Measurements from ENCODE around the gene NFIB.

The NFIB gene

DNA sequence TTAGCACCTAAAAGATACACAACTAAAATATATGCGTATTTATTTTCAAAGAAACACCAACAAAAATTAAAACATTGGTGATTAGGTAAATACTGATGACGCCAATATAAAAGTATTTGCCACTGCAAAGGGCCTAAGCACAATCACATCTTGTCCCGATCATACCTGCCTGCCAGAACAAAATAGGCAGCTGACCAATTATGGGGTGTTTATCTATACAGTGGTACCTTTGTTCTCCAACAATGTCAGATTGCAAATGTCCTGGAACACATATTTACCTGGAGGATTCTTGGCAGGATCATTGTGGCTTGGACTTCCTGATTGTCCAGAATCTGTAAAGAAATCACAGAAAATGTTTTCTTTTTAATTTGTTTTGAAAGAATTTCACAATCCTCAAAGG is 134.5 kb downstream of the NFIB start:
- peak; percentile 93 for DNase-seq

DNA sequence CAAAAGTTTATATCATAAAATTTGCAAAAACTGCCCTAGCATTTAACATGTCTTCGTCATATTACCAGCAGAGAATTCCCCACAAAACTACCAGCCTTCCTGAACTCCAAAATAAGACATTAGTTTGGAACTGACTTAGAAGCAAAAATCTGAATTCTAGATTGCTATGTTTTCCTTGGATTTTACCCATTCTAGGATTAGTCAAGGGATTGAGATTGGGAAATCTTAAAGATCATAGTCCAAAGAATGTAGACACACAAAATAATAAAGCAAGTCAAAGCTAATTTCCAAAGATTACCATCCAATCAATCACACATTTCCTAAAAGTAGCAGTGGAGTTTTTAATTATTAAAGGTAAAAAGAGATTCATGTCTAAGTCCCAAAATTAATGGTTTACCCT is 138.2 kb downstream of the NFIB start:
- DNase-seq: no peak

DNA sequence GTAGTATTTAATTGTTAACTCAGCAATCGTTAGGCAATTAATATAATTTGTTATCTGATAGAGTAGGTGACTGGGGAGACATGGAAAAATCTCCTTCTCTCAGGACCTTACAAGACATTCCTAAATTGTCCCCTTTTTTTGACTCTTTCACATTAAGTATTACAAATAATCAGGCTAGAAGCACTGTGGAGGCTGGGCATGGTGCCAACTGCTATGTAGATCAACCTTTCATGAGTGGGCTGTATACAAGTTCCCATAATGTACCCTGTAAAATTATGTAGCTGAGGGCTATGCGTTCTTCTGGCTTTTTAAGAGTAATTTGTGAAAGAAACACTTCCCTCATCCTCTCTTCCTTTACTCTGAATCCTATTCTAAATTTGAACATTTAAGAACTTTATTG is 140.2 kb downstream of the NFIB start:
- peak; percentile 27 for DNase-seq

DNA sequence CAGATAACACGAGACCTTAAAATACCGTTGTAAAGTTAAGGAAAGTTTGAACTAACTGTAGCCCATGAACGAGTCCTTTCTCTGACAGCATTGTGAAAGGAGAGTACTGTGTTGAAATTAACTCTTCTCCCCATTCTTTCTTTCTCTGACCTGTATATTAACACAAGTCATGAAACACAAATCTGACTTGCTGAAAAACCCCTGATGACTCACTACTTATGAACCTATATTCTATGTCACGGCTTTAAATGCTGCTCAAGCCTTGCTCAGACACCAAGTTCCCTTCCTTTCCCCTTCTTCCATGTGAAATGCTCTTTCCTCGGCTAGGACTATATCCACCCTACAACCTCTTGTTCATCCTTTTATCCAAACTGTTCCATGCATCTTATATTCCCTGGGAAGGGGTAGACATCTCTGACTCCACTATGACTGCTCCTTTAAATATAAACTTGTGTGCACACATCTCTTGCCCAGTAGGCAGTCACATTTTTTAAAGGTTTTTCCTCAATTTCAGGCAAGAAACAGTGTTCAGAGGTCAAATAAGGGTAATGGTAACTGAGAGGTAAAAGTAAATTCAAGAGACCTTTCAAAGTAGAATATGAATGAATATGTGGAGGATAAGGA is 142.9 kb downstream of the NFIB start:
- DNase-seq: no peak

DNA sequence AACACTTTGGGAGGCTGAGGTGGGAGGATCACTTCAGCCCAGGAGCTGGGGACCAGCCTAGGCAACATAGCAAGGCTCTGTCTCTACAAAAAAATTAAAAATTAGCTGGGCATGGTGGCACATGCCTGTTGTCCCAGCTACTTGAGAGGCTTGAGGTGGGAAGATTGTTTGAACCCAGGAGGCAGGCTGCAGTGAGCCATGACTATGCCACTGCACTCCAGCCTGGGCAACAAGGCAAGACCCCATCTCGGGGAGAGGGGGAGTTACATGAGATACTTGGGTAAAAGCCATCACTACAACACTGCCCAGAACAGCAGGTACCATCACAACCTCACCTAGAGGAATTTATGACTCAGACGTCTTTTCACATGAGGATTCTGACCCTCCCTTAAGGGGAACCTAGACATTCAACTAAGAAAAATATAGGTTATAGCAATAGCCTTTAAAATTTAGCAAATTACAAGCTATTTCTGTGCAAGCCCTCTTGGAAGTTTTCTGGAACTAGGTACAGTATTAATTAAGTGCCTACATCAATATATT is 143.5 kb downstream of the NFIB start:
- no peak for DNase-seq

DNA sequence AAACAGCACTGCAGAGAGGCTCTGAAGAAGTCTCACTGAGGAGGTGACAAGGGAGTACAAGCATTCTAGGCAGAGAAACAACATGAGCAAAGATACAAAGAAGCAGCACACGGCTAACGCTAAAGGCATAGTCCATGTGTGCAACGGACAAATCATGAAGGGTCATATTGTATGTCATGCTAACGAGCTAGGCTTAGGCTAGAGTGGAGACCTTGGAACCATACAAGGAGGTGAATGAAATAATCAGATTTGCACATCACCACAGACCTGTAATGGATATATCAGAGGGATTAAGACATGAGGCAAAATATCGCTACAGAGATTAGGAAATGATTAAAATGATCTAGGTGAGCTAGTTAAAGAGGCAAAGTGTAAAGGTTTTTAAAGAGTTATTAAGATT is 145.6 kb downstream of the NFIB start:
- DNase-seq: no peak

- no peak for DNase-seq
Observed at GRCh38 chr9:14165376-14166035, 148.4 kb downstream of the NFIB start.

GRCh38 chr9:14164908-14165307 is 149.0 kb downstream of the NFIB start:
- DNase-seq: no peak

DNA sequence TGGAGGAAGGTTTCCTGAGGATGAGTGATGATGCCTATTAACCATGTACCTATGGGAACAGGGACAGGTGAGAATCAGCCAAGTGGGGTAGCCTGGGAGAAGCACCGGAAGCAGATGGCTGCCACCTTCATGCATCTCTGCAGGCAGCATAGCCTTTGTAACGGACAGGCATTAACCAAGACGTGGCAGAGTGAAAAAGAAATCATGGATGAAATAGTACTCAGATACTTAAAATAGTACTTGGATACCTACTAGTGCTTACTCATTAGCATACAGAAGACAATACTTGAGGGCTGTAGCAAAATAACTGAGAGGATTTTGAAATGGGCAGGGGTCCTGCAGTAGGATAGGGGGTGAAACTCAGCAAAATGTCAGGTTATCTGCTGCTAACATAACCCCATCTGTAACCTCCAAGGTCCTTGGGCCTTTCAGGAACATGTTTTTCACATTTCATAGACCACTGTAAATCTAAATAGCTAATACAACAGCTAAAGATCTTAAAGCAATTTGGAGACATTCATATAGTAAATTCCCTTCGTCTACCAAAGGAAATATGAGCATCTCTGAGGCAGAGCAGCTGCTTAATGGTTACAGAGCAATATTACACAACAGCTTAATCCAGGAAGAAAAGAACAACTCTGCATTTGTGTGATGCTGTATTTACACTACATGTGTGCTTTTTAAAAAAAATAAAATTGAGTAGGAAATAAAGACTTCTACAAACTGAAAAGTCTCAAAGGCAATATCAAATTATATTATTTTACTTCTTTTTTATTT is 154.3 kb downstream of the NFIB start:
- DNase-seq: peak; percentile 72

GRCh38 chr9:14158916-14159315 is 155.0 kb downstream of the NFIB start:
- DNase-seq: no peak

DNA sequence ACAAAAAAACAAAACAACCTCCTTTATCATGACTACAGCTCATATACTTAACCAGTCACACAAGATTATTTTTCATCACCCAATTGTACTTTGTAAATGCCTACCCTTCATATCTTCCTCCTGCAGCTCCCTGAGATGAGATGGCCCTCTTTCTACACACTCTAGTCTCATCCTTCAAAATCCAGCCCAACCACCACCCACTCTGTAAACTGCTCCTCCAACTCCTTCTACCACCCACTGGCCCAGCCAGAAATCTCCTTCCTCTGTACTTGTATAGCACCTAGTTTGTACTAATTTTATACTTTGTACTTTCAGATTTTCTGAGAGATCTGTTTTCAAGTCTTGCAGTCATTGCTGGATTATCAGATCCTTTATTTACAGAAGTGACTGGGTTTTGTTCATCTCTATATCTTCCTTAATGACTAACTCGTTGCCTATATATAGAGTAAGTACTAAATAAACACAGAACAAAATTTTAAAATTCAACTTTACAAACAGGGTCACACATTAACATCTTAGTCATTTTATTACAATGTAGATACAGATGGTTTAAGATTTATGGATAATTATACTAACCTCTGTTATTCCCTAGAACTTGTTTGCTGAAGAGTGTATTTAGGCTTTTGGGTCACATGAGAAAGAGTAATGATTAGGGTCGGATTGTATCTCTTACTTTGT is 155.7 kb downstream of the NFIB start:
- no peak for DNase-seq

DNA sequence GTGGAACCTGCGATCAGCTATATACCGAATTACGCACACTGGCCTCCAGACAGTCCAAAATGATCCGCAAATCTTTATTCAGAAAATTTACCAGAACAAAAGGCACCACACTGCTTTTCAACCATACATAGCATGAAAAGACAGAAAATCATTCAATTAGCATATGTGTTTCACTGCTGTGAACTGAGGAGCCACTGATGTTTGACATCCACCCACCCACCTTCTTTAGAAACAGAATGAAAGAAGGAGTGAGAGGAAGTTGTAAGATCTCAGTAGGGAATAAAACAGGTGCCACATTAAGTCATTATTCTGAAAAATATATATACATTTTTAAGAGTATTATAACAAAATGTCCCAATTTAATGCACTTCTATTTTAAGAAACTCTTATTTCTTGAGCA is 156.8 kb downstream of the NFIB start:
- DNase-seq: no peak

DNA sequence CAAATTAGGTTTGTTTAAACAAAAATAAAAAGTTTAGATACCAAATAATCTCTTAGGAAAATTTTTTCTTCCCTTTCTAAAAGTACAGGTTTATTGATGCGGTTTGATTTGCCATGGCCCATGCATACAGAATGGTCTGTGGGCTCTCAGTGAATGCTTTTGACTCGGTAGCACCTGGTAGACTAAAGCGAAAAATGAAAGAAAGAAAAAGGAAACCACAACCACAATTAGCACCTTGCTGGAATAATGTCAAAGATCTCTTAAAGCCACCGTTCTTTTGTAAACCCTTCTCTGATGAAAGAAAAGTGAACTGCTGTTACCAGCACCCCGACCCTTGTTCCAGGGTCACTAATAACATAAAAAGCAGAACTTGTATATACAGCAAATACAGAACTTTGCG is 157.9 kb downstream of the NFIB start:
- DNase-seq: no peak

- DNase-seq: no peak
Observed at GRCh38 chr9:14155237-14155636, 158.7 kb downstream of the NFIB start.

DNA sequence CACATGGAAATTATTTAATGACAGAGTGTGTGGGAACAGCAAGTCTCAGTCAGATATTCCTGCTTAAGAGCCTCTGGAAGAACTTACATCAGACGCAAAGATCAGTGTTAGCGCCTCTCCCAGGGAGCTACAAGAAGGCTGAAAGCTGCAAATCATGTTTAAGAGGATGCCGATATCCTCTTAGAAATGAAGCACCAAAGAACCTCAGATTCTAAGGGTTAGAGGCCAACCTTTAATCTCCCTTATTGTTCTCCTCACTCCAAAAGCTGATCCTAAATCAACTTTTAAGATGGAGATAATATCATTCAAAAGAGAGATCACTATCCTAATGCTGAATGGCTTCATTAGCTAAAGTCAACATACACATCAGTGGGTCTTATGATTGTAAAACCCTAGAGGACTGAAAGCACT is 160.6 kb downstream of the NFIB start:
- DNase-seq: peak; percentile 51

DNA sequence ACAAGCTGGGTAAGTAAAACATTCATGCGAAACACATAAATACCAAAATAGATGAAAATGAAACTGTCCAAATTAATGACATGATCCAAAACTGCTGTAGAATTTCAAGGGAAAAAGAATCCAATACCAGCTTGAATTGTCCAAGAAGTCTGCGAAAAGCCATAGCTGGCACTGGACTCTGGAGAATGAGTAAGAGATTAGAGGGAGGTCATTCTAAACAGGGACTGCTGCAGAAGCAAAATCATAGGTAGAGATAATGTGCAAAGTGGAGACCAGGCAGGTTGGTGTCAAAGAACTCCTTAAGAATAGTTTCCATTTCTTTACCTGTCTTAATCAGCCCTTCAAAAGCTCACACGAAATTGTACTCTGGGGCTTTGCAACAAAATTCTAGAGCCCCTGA is 162.5 kb downstream of the NFIB start:
- no peak for DNase-seq

- DNase-seq: no peak
Observed at GRCh38 chr9:14148501-14149103, 165.3 kb downstream of the NFIB start.

- no peak for DNase-seq
Observed at GRCh38 chr9:14147738-14148137, 166.2 kb downstream of the NFIB start.

DNA sequence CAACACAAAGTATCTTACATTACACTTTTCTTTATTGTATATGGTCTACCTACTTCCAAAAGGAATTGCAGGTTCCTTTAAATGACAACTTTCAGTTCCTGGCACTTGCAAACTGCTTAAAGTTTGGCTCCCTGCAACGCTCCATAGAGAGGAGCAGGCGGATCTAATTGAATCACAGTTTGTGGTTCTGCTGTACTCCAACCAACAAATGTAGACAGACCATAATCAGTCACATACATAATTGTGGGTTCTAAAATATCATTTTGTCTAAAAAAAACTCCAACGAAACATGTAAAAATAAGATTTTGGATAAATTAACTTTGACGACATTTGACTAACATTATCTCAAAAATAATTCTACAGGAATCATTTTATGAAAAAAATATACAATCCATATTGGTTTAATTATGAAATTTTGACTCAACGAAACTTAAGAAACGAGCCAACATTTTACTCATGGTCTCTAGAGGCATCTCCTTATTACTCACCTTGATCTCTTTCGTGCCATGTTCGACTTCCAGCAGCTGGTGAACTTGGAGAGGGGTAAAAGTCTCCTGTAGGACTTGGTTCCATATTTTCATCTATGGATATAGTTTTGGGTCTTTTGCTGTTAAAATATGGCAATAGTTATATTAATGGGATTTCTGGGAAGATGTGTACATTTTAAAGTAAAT is 167.6 kb downstream of the NFIB start:
- DNase-seq: no peak

DNA sequence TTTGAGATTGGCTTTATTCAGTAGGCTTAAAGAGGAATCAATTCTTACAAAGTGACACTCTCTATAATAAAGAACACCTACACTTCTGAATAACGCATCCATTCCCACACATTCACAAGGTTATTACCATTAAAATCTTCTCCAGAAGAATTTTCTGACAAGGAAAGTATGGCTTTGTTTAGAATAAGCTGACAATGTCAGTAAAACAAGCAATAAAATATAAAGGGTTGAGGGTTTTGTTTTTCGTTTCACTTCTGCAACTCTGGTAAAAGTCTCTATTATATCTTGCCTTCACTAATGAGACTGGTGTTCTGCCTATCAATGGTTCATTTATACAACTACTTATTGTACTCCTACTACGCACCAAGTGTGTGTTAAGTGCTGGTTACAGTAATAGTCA is 169.7 kb downstream of the NFIB start:
- DNase-seq: no peak

DNA sequence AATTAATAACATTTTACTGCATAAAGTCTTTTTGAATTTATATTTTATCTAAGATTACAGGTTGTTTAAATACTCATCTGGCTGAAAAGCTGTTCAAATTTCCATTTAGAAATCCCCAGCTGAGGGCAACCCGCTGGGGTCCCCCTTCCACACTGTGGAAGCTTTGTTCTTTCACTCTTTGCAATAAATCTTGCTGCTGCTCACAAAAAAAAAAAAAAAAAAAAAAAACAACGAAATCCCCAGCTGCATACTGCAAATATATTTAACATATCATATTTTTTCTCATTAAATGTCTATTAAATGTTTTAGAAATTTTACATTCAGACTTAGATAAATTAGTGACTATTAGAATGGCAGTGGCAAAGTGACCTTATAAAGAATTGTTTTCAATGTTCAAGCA is 172.2 kb downstream of the NFIB start:
- peak; percentile 25 for DNase-seq

DNA sequence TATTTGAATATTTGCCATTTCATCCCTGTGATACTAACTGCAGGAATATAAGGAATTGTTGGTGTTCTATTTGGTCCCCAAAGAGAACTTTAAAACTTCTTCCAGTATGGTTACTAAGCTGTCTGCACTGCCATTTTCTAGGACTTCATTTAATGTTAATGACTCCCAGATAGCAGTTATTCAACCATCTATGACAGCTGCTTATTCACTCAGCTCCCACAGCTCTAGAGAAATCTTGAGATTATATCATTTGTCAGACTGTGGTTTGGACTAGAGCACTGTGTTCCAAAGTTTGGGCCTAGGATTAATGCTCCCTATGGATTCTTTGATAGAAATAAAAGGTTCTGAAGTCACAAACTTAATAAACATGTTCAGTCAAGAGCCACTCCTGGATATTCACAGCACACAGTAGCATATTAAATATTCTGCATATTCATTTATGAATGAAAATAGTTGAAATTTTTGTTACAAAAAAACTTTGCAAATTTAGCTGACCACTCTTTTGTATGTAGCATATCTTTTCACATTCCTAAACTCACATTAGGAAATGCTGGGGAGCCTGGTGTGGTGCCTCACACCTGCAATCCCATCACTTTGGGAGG is 173.7 kb downstream of the NFIB start:
- no peak for DNase-seq

Data from NCI-H146 (cell line).